SU-DHL-6 (cell line): ENCODE results near the gene PODXL2.

ENCODE experiments used
- H2AFZ ChIP-seq: fragments of 200-600 bp; sonication (generic); 2 replicates; pipeline ENCODE4 v1.6.1; 2014; ENCODE audit warnings: low read depth, mild to moderate bottlenecking, moderate library complexity, mixed read lengths, antibody characterized with exemption, low read length; ENCODE audit not compliant: severe bottlenecking
- H3F3A ChIP-seq: fragments of 200-600 bp; shearing (Covaris generic); 2 replicates; pipeline ENCODE4 v1.6.0; 2016; ENCODE audit warnings: antibody characterized with exemption, mild to moderate bottlenecking; ENCODE audit not compliant: insufficient read depth
- H3K27ac ChIP-seq: fragments of 200-600 bp; sonication (generic); 2 replicates; pipeline ENCODE4 v1.5.1; 2016; ENCODE audit warnings: low read depth, mild to moderate bottlenecking, low read length, moderate library complexity, mixed read lengths
- H3K27me3 ChIP-seq: fragments of 200-600 bp; sonication (generic), shearing (Covaris generic); 2 replicates; pipeline ENCODE4 v1.6.0; 2014; ENCODE audit warnings: mild to moderate bottlenecking, low read length
- H3K36me3 ChIP-seq: fragments of 200-600 bp; sonication (generic); 2 replicates; pipeline ENCODE4 v1.6.1; 2014; ENCODE audit warnings: mild to moderate bottlenecking, low read length, mixed read lengths
- H3K4me2 ChIP-seq: fragments of 300-600, 200-600 bp; shearing (Covaris generic), sonication (generic); 2 replicates; pipeline ENCODE4 v1.6.0; 2014; ENCODE audit warnings: low read length, low read depth, mild to moderate bottlenecking; ENCODE audit not compliant: poor library complexity, severe bottlenecking
- H3K4me3 ChIP-seq: fragments of 200-600 bp; sonication (generic); 2 replicates; pipeline ENCODE4 v1.5.1; 2014; ENCODE audit warnings: antibody characterized with exemption, low read length, mild to moderate bottlenecking, mixed read lengths; ENCODE audit not compliant: insufficient read depth, poor library complexity, severe bottlenecking
- H3K79me2 ChIP-seq: fragments of 200-600 bp; sonication (generic); 2 replicates; pipeline ENCODE4 v1.6.1; 2014; ENCODE audit warnings: mild to moderate bottlenecking, low read length, moderate library complexity; ENCODE audit not compliant: insufficient read depth
- H3K9ac ChIP-seq: fragments of 200-600 bp; sonication (generic); 2 replicates; pipeline ENCODE4 v1.7.0; 2014; ENCODE audit warnings: mild to moderate bottlenecking, low read length
- H3K9me2 ChIP-seq: fragments of 200-600 bp; sonication (generic); replicated peaks from 2 replicates; pipeline ENCODE4 v1.6.1; 2014; ENCODE audit warnings: low read length; ENCODE audit not compliant: insufficient read depth
- H3K9me3 ChIP-seq: fragments of 200-600 bp; sonication (generic); 2 replicates; pipeline ENCODE4 v1.6.1; 2014; ENCODE audit warnings: low read length, mixed read lengths; ENCODE audit not compliant: insufficient read depth
- H4K20me1 ChIP-seq: fragments of 200-600 bp; sonication (generic); 2 replicates; pipeline ENCODE4 v1.6.1; 2014; ENCODE audit warnings: low read depth, mild to moderate bottlenecking, antibody characterized with exemption, low read length, moderate library complexity, mixed read lengths
- CTCF ChIP-seq: fragments of 200-600 bp; sonication (generic); IDR thresholded peaks from one replicate; pipeline ENCODE4 v1.5.1; 2017; ENCODE audit warnings: antibody characterized with exemption, mild to moderate bottlenecking, low read length, moderate library complexity; ENCODE audit not compliant: insufficient read depth, poor library complexity, severe bottlenecking
- EZH2phosphoT487 ChIP-seq: fragments of 200-600 bp; sonication (generic), shearing (Covaris generic); conservative IDR thresholded peaks from 2 replicates; pipeline ENCODE4 v1.6.1; 2018; ENCODE audit warnings: mild to moderate bottlenecking, antibody characterized with exemption, low read length, moderate library complexity, mixed read lengths

The PODXL2 gene

GRCh38 chr3:127673191-127674100, 44.5 kb downstream of the PODXL2 start:
- Histone ChIP-seq H3K27me3 (no peaks in the 10 kb centered on the region), H2AFZ (peak overlapping the region; percentile 87), H3K9ac (peak overlapping the region; percentile 73)

GRCh38 chr3:127674101-127674721, 45.2 kb downstream of the PODXL2 start:
- Histone ChIP-seq H3K9me3 (no peaks in the 10 kb centered on the region), H3K27ac (no peak overlapping the region), H3K79me2 (no peaks in the 10 kb centered on the region), H3K9ac (no peak overlapping the region), H2AFZ (no peak overlapping the region), H3K9me2 (no peaks in the 10 kb centered on the region), H3K27me3 (no peaks in the 10 kb centered on the region), H3F3A (no peaks in the 10 kb centered on the region), H3K4me3 (no peak overlapping the region), H4K20me1 (no peaks in the 10 kb centered on the region), H3K4me2 (no peak overlapping the region), H3K36me3 (no peaks in the 10 kb centered on the region)
- TF ChIP-seq EZH2phosphoT487 (no peak), CTCF (no peak)

More at GRCh38 chr3:127673191-127674100, 44.5 kb downstream of the PODXL2 start:
- Histone ChIP-seq H3K9me2 (no peaks in the 10 kb centered on the region), H3K79me2 (no peaks in the 10 kb centered on the region), H3K4me2 (peak overlapping the region; percentile 75), H4K20me1 (no peaks in the 10 kb centered on the region), H3K27ac (no peak overlapping the region), H3K9me3 (no peaks in the 10 kb centered on the region), H3K4me3 (peak overlapping the region; percentile 79), H3K36me3 (no peaks in the 10 kb centered on the region), H3F3A (no peaks in the 10 kb centered on the region)
- TF ChIP-seq CTCF, result no peak
- TF ChIP-seq EZH2phosphoT487, result no peak

- TF ChIP-seq EZH2phosphoT487 (no peak), CTCF (no peak)
- Histone ChIP-seq H3K79me2 (no peaks in the 10 kb centered on the region), H3K9ac (no peak overlapping the region), H3K4me2 (no peak overlapping the region), H3K36me3 (no peaks in the 10 kb centered on the region), H4K20me1 (no peaks in the 10 kb centered on the region), H3F3A (no peaks in the 10 kb centered on the region), H3K27me3 (no peaks in the 10 kb centered on the region), H3K4me3 (no peak overlapping the region), H3K9me2 (no peaks in the 10 kb centered on the region), H3K9me3 (no peaks in the 10 kb centered on the region), H3K27ac (no peak overlapping the region), H2AFZ (no peak overlapping the region)
Observed at GRCh38 chr3:127674790-127675189, 45.8 kb downstream of the PODXL2 start.
